GM19193 (cell line): Measurements from ENCODE around the gene ELP6.
A peak's percentile ranks its signal among the peaks of the same experiment; 100 is the strongest.

Experiments
- POLR2A ChIP-seq: IDR thresholded peaks from 4 replicates; pipeline ENCODE4 v1.6.1; 2011; ENCODE audit not compliant: insufficient read depth, insufficient read length; ENCODE audit errors: extremely low read depth

Gene ELP6, protein sequence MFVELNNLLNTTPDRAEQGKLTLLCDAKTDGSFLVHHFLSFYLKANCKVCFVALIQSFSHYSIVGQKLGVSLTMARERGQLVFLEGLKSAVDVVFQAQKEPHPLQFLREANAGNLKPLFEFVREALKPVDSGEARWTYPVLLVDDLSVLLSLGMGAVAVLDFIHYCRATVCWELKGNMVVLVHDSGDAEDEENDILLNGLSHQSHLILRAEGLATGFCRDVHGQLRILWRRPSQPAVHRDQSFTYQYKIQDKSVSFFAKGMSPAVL

DNA sequence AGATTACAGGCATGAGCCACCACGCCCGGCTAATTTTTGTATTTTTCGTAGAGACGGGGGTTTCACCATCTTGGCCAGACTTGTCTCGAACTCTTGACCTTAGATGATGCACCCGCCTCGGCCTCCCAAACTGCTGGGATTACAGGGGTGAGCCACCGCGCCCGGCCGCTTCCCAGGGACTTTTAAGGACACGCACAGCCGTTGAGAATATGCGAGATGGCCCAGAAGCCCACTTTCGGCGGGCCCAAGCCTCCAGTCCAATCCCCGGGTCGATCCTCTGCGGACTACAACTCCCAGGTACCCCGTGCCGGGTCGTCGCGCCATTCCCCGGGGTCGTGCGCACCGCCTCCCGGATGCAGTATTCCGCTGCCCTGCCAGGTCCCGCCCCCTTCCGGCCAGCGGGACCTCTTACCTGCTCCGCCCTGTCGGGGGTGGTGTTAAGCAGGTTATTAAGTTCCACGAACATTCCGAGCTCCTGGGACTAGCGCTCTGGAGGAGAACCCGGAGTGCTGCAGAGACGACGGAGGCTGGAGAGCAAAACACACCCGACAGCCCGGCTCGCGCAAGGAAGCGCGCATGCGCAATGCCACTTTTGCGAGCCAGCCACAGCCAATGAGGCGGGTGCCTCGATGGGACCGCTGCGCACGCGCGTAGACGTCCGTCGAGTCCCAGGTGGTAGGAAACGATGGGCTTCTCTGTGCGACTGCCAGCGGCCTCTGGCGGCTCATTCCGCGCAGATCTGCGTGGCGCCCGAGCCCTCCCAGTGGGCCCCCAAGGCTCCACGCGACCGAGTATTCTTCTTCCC lies at the start of gene ELP6:
ELP6 (minus strand) TSS at position 588 of the 805 bp plus-strand sequence; CDS start at position 466, 122 bp downstream.
- TF ChIP-seq POLR2A = peak; percentile 95

DNA sequence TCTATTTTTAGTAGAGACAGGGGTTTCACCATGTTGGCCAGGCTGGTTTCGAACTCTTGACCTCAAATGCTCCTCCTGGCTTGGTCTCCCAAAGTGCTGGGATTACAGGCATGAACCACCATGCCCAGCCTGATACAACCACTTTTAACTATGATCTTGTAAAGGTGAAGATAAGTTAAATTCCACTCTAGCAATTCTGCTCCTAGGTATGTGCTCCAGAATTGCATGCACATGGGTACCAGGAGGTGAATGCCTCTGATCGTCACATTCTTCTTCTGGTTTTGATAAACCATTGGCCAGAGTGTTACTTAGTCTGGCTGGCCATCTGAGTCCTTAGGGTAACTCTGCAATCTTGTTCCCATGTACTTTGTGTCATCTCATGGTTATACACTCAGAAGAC lies 42.8 kb upstream of the ELP6 start:
- TF ChIP-seq POLR2A = no peak

DNA sequence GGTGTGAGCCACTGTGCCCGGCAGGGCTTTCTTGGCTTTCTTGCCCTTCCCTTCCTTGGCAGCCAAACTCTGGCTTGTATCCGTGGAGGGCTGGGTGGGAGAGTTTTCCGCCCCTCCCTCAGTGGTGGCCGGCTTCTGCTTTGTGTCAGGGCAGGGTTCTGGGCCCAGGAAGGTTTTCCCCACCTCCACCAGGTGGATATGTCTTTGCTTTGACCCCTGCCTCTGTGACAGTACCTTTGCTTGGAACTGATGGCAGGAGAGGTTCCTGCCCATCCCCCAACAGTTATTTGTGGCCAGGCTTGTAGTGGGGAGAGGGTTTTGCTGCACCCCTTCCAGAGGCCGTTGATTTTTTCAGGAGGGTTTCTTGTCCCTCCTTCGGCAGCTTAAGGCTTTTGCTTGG lies 40.8 kb upstream of the ELP6 start:
- TF ChIP-seq POLR2A = no peak

DNA sequence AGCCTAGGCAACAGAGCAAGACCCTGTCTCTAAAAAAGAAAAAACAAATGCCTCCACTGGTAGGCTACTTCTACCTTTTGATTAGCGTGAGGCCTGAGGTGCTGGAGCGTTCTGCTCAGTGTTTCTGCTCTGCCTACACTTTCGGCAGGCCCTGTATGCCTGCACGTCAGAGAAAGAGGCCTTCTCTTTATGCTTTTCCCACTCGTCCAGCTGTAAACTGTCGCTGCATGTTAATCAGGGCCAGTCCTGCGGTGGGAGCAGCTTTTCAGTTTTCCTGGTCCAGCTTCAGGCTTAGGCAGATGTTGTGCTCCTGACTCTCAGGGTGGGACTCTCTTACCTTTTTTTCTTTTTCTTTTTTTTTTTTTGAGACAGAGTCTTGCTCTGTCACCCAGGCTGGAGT lies 39.9 kb upstream of the ELP6 start:
- TF ChIP-seq POLR2A = no peak

DNA sequence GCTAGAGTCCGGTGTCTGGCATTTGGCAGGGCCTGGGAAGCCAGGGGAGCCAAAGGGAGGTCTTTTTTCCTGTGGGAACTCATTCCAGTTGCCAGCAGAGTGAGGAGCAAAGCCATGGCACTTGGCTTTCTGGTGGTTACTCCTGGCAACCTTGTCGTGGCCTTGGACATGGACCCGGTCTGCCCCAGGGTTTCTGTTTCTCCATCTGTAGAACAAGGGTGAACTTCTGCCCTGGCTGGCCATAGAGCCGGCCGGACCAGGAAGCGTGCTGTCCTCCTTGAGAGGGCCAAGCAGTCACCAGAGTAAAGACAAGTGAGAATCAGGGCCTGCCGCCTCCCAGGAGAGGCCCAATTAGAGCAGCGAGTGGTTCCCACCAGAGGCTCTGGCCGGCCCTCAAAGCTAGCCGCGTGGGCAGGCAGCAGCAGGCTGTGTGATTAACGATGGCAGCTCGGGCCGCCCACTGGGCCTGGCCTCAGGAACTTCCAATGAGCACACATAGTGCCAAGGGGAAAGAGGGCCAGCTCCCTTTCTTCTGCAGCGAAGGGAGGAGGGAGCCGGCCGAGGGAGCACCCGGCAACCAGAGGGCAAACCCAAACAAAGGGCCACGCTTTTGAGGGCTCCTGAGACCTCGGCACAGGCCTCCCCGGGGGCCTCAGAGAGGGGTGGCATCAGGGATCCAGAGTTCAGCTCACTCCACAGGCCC lies 29.1 kb upstream of the ELP6 start:
- TF ChIP-seq POLR2A = no peak

DNA sequence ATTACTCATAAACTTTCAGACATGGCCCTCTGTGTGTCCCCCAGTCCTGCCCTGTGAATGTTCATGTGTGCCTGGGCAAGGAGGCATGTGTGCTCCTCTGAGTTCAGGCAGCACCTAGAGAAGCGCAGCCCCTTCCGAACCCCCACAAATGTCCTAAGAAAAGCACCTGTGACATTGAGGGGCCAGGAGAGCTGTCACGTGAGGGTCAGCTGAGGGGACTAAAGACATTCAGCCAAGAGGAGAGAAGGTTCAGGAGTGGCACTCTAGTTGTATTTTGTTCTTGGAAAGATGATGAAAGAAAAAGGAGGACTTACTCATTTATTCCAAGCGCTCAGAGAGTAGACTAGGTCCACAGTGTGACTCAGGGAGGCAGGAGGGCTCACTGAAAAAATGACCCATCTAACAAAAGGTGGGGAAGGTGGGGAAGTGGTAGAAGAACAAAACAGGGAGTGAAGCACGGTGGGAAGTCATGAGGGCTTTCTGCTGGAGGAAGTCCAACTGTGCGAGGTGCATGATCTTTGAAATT lies 28.1 kb upstream of the ELP6 start:
- TF ChIP-seq POLR2A = no peak

- TF ChIP-seq POLR2A = no peak
Measured at GRCh38 chr3:47540281-47540680, 26.8 kb upstream of the ELP6 start.

DNA sequence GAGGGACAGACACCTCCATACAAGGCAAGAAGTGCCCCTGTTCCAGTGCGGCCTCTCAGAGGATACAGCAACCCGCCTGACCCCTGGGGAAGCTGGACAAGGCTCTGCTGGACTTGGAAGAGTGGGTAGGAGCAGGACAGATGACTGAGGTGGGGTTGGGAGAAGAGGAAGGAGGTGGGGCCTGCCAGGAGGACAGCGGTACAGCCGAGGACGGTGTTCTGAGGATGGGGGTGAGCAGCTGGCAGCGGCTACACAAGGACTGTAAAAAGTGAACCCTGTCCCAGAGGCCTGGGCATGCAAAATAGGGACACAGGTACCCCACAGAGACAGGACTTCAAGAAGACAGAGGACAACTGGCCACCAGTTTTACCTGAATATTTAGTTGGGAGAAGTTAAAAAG lies 23.5 kb upstream of the ELP6 start:
- TF ChIP-seq POLR2A = no peak

DNA sequence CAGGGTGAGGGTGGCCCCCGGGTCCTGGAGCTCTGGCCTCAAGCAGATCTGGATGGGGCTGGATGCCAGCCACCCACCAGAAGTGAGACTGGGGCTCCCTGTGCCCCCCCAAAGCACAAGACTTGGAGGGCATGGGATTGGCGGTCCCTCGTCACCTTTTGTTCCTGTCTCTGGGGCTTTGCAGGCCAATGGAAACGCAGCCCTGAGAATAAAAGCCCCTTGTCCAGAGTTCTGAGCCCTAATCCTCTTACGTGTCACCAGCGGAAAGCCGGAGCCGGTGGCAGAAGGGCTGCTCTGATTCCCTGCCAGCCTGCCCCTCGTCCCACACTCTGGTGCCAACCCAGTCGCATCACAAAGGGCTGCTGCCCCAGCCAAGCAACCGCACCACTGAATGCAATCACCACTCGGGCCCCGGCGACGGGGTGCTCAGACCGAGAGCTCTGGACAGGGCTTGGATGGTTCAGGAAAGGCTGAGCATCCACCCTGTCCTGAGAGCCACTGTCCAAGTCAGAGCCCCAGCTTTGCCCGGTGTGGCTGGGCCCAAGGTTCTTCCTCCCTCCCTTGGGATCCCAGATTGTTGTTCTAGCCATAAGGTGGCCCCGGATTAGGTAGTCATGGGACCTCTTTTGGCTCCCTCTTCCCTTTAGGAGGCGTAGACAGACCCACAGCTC lies 22.8 kb upstream of the ELP6 start:
- TF ChIP-seq POLR2A = no peak

- TF ChIP-seq POLR2A = no peak
Measured at GRCh38 chr3:47533996-47534454, 20.5 kb upstream of the ELP6 start.

- no peak for TF ChIP-seq POLR2A
Measured at GRCh38 chr3:47533481-47533880, 20.0 kb upstream of the ELP6 start.

DNA sequence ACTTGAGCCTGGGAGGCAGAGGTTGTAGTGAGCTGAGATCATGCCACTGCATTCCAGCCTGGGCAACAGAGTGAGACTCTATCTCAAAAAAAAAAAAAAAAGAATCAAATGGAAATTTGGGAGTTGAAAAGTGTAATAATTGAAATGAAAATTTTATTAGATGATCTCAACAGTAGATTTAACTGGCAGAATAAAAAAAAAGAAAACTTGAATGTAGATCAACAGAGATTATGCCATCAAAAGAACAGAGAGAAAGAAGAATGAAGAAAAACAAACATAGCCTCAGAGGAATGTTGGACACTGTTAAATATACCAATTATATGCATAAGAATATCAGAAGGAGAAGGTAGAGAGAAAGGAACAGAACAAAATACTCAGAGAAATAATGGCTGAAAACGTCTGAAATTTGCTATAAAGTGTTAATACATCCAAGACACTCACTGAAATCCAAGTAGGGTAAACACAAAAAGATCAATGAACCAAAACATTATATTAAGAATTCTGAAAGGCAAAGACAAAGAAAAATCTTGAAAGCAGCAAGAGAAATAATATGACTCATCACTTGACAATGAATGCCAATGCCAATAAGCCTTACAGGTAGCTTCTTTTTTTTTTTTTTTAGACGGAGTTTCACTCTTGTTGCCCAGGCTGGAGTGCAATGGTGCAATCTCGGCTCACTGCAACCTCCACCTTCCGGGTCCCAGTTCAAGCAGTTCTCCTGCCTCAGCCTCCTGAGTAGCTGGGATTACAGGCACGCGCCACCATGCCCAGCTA lies 14.6 kb upstream of the ELP6 start:
- TF ChIP-seq POLR2A = no peak

GRCh38 chr3:47525617-47526016 lies 12.1 kb upstream of the ELP6 start:
- no peak for TF ChIP-seq POLR2A
